KOPT-K1 (cell line): Measurements from ENCODE around the gene NUP43.

Experiments used
- H3K27ac ChIP-seq: fragments of 200-600 bp; sonication (generic); 2 replicates; pipeline ENCODE4 v1.5.1; 2016; ENCODE audit warnings: antibody characterized with exemption, mild to moderate bottlenecking, low read depth, low read length; ENCODE audit not compliant: poor library complexity, severe bottlenecking
- H3K36me3 ChIP-seq: fragments of 200-600 bp; sonication (generic); 2 replicates; pipeline ENCODE4 v1.5.1; 2017; ENCODE audit warnings: antibody characterized with exemption, mild to moderate bottlenecking, low read length, moderate library complexity; ENCODE audit not compliant: insufficient read depth
- H3K9me3 ChIP-seq: fragments of 200-600 bp; sonication (generic); 2 replicates; pipeline ENCODE4 v1.5.1; 2017; ENCODE audit warnings: antibody characterized with exemption, low read length, mild to moderate bottlenecking; ENCODE audit not compliant: insufficient read depth, poor library complexity, severe bottlenecking

NUP43 gene

DNA sequence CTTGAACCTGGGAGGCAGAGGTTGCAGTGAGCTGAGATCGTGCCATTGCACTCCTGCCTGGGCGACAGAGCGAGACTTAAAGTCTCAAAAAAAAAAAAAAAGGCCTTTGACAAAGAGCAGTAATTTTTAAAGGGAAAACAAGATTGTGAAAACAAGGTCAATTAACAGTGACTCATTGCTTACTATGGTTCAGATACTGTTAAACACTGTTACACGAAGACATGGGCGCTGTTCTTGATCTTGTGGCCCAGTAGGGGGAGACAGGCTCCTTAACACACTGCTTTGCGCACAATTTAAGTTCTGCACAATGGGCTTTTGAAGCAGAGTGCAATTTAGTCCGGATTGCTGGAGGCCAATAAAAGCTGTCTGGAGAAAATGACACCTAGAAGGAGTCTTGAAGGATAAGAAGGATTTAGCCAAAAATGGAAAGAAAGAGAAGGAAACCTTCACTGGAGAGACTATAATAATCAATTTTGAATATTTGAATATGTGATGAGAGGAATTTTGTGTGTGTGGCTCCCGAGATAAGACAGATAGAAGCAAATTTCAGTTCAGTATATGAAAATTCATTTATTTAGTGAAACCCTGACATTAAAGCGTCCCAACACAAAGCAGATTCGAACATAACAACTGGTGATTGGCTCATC lies 22.4 kb downstream of the NUP43 start:
- Histone ChIP-seq H3K36me3 (peaks cover 66% of the 10 kb centered on the region), H3K27ac (no peak overlapping the region), H3K9me3 (no peaks in the 10 kb centered on the region)

DNA sequence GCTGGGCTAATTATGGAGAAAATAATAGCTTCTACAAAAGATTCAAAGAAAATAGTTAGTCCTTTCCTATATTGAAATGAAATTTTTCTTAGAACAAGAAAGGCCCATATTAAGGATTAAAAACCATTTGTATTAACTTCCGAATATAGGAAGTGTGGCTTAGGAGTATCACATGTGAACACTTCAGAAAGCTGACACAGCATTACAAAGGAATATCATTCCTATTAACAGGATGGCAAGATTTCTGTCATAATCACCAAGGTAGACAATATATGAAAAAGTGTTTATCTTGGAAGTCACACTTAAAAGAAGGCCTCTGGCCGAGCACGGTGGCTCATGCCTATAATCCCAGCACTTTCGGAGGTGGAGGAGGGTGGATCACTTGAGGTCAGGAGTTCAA lies 23.1 kb downstream of the NUP43 start:
- peaks cover 60% of the 10 kb centered on the region for H3K36me3 ChIP-seq
- no peak overlapping the region for H3K27ac ChIP-seq

DNA sequence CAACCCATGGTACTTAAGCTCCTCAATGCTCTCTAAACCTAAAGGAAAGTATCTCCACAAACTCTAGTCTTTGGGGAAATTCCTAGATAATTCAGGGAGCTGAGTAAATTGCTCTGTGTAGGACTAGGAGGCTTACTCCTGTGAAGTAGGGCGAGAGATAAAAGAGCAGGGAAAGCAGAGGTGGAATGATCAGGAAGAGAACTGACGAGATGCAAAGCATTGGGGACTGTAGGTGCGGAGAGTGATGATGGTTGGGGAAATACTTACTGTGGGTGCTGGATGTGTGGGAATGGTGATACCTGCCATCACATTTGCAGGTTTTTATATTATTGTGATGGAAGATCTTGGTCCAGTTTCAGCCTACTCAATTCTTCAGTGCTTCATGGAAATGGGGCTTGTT lies 26.8 kb downstream of the NUP43 start:
- Histone ChIP-seq H3K9me3 (no peaks in the 10 kb centered on the region), H3K27ac (no peak overlapping the region), H3K36me3 (peaks cover 25% of the 10 kb centered on the region)

More for the DNA sequence above, 23.1 kb downstream of the NUP43 start:
- H3K9me3 ChIP-seq, result no peaks in the 10 kb centered on the region

DNA sequence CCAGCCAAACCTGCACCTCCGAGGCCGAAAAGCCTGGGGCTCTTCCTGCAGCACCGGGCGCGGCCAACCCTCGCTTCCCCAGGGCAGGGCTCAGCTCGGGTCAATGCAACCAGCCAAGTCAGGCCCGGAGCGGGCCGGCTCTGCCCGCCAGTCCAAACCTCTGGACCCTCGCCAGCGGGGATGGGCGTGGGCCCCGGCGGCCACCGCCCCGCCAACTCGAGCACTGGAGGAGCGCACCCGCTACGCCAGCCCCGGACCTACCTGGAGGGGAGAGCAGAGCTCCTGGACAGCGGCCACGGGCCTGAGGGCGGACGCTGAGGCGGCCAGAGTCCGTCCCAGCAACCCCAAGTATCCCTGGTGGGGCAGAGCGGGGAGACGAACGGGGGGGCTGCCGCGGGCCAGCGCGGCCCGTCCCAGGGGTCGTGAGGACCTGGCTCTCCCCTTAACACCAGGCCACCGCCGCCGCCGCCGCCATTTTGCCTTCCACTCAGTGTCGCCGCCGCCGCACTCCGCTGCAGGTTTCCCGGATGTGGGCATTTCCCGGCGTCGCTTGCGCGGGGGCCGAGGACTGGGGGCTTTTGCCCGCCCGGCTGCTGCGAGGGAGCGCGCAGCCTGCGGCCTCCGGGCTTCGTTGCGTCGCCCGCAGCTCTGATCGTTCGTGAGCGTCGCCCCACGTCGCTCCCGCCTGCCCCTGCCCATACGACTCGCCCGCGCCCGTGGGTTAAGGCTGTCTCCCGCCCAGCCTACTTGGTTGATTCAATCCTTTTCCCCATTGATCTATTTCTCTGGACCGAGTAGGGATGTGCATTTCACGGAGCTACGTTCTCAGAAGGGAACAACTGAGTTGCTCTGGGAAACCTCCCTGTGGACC lies 28.5 kb downstream of the NUP43 start, which contains the start of gene LATS1:
LATS1 (minus strand) TSS at position 514 of the 871 bp plus-strand sequence. CDS start 15,975 bp downstream, outside the sequence.
- no peaks in the 10 kb centered on the region for H3K9me3 ChIP-seq
- peaks cover 17% of the 10 kb centered on the region for H3K36me3 ChIP-seq
- H3K27ac ChIP-seq, result peak within 1 kb of the TSS; percentile 90

DNA sequence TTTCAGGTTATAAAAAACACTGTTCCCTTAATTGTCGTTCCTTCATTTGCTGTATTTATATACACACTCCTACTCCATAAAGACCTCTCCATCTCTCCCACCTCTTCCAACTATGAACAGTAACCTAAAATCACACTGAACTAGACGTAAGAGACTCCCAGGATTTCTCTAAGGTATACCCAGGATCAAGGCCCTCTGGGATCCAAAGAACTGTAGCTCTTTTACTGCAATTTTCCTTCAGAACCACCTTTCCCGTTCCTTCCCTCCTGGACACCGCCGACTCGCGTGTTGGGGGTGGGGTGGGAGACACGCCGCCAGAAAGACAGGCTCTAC lies 29.1 kb downstream of the NUP43 start:
- peak overlapping the region; percentile 90 for H3K27ac ChIP-seq
- peaks cover 15% of the 10 kb centered on the region; the same call in 1 of the 2 replicates for H3K36me3 ChIP-seq
- no peaks in the 10 kb centered on the region for H3K9me3 ChIP-seq

DNA sequence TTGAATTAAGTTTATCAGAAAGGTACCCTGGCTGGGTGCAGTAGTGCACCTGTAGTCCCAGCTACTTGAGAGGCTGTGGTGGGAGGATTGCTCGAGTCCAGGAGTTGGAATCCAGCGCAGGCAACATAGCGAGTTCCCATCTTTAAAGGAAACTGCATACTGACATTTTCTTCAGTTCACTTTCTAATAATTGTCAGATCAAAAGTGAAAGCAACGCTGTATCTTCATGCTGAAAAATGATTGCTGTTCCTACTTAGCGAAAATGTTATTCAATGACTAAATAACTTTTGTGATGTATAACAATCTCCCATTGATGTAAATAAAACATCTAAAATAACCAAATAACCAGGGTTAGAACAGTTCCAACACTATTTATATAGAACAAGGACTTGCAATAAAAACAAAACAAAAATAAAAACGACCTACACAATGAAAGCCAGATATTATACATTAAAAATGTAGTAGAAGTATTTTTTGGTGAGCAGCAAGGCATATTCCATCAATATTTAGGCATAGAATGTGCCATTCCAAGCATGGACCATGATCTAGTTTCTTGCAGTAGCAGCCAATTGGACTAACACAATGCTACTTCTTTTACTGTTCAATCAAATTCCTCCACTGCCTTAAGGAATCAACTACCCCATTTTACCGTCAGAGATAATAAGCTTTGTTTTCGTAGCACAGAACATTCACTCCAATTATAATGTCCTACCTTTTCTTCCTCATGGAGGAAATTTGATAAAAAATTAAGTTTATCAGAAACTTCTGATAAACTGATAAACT lies 30.0 kb downstream of the NUP43 start:
- Histone ChIP-seq H3K9me3 (no peaks in the 10 kb centered on the region), H3K27ac (peak overlapping the region; percentile 44), H3K36me3 (peaks cover 13% of the 10 kb centered on the region; the same call in 1 of the 2 replicates)

DNA sequence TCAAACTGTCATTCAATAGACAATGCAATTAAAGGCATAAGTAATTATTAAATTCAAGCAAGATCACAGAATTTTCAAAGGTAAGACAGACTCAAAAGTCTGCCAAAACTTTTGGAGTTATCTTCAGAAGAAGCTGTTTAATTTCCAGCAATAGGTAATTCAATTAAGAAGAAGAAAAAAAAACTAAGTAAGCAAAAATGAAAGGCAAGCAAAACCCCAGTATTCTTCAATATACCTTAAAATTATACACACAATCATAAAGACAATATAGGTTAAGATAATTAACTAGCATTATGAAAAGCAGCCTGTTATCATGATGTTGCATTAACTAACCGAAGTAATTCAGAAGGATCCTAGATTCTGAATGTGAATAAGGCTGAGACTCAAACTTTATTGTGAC lies 31.9 kb downstream of the NUP43 start:
- Histone ChIP-seq H3K36me3 (peaks cover 21% of the 10 kb centered on the region; the same call in 1 of the 2 replicates), H3K9me3 (no peaks in the 10 kb centered on the region), H3K27ac (no peak overlapping the region)

DNA sequence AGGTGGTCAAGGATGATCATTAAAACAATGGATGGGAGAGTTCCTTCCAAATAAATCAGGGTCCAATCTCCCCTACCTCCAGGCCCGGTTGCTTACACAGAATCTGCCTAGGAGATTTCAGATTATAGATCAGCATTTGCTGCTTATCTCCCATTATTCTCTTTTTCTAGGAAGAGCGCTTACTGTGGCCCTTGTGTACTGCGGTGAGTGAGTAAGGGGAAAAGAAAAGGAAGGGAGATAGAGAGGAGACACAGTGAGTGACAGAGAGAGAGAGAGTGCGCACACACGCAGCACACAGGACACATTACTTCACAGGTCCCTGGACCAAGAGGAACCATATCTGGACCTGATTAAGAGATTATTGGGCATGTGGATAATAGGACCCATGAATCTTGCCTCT lies 34.6 kb downstream of the NUP43 start:
- no peak overlapping the region for H3K27ac ChIP-seq
- H3K36me3 ChIP-seq, result peaks cover 21% of the 10 kb centered on the region; the same call in 1 of the 2 replicates
- no peaks in the 10 kb centered on the region for H3K9me3 ChIP-seq

DNA sequence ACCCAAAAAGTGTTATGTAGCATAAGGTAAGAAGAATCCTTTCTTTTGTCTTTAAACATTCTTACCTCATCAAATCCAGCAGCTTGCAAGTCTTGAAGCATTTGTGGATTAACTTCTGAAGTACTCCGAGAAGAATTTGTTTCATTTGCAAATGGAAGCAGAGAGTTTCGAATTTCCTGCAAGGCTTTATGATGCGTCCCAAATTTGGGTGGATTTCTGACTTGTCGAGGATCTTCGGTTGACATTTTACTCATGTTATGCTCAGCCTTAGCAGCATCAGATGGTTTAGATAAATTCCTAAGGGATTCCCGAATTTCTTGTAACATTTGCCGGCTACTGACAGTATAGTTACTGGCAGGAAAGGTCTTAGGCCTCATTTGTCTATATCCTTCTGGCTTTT lies 44.6 kb downstream of the NUP43 start:
- Histone ChIP-seq H3K36me3 (peaks cover 66% of the 10 kb centered on the region), H3K27ac (no peak overlapping the region), H3K9me3 (no peaks in the 10 kb centered on the region)

DNA sequence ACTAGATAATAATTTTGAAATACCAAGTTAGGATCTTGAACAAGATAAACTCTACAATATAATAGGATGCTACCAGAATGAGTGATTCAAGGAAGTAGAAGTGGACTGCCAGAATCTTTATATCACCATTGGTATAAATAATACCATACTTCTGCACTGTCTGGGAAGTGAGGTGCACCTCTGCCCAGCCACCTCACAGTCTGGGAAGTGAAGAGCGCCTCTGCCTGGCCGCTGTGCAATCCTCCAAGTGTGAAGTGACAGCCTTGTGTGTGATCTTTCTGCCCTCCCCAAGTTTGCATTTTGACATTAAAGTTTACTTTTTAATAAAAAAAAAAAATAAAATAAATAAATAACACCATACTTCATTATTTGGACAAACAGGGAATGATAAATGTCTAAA lies 47.2 kb downstream of the NUP43 start:
- Histone ChIP-seq H3K27ac (no peak overlapping the region), H3K9me3 (no peaks in the 10 kb centered on the region), H3K36me3 (peaks cover 82% of the 10 kb centered on the region)

DNA sequence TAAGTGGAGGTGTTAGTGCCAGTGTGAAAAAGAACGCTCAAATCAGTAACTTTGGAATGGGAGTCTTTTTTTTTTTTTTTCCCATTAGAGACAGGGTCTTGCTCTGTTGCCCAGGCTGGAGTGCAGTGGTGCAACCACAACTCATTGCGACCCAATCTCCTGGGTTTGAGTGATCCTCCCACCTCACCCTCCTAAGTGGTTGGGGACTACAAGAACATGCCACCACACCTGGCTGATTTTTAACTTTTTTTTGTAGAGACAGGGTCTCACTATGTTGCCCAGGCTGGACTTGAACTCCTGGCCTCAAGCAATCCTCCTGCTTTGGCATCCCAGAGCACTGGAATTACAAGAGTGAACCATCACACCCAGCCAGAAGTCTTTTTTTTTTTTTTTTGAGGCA lies 48.2 kb downstream of the NUP43 start:
- no peaks in the 10 kb centered on the region for H3K9me3 ChIP-seq
- no peak overlapping the region for H3K27ac ChIP-seq
- H3K36me3 ChIP-seq, result peaks cover 89% of the 10 kb centered on the region

DNA sequence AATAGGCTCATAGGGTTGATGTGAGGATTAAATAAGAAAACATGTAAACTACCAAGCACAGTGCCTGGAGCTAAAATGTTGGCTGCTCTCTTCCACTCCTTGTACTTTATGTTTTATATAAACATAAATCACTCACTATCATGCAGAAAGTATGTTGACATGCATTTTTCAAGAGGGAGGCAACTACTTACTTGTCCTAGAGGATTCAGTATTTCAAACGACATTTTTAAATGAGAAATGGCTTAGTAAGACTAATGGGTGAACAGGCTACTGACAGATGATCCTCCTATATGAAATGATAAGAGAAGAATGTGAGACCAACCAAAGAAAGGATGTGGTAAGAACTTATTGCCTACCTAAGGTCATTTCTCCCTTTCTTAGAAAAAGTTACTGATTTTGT lies 49.4 kb downstream of the NUP43 start:
- Histone ChIP-seq H3K36me3 (peaks cover 96% of the 10 kb centered on the region), H3K9me3 (no peaks in the 10 kb centered on the region), H3K27ac (no peak overlapping the region)

DNA sequence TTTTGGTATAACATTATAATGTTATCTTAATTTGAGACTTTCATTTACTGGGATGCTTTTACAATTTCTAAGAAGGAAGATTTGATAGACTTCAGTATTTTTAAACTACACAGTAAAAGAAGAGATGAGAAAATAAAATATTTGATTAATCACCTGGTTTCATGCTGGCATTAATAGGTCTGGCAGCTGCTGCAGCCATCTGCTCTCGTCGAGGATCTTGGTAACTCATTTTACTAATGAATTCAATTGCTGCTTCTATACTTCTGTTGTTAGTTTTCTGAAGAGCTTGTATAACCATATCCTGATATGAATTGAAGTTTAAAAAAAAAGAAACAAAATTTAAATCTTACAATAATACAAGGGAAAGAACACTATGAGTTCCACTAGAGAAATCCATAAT lies 51.4 kb downstream of the NUP43 start:
- no peak overlapping the region for H3K27ac ChIP-seq
- H3K36me3 ChIP-seq, result peaks cover 92% of the 10 kb centered on the region
- H3K9me3 ChIP-seq, result no peaks in the 10 kb centered on the region

DNA sequence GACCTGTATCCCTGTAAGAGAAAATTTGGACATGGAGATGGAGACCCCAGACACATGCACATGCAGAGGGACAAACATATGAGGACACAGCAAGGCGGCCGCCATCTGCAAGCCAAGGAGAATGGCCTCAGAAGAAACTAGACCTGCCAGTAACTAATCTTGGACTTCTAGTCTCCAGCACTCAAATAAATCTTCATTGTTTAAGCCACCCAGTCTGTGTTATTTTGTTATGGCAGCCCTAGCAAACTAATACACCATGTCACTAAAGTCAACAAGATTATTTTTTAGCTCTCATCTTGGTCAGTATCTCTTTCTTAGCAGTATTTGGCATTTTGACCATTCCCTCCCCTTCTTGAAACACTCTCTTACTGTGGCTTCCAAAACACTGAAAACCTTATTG lies 55.1 kb downstream of the NUP43 start:
- Histone ChIP-seq H3K9me3 (no peaks in the 10 kb centered on the region), H3K36me3 (peaks cover 77% of the 10 kb centered on the region)

DNA sequence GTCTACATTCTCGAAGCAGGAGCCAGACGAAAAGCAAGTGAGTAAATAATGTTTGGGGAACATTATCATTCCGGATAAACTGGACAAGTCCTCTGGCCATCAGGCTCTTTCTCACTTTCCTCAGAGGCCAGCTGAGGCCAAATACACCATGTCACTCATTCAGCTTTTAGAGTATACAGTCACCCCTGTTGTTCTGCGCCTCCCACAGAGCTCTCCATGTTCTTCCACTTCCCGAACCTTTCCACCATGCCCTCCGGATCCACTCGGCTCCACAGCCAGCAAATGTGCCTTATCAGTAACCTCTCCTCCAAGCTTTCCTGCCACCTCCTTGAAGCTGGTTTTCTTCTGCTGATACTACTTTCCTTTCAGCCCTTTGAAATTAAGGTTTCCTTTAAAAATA lies 60.1 kb downstream of the NUP43 start:
- Histone ChIP-seq H3K9me3 (no peaks in the 10 kb centered on the region), H3K36me3 (peaks cover 73% of the 10 kb centered on the region), H3K27ac (no peak overlapping the region)

More for the DNA sequence above, 55.1 kb downstream of the NUP43 start:
- H3K27ac ChIP-seq, result no peak overlapping the region
